T-helper 17 cell (primary cell): ENCODE measurements around the gene ENDOV. TPM values are rescaled to one million over a fixed set of nuclear protein-coding genes. Genes with fewer than 3 reads are reported as not detected.
A peak's percentile ranks its signal among the peaks of the same experiment; 100 is the strongest.

Experiments used
- ATAC-seq: fragments of 150-1000 bp; cut with Tn5 transposase; 2 replicates; pipeline ENCODE4 v1.10.0; 2021; ENCODE audit warnings: mild to moderate bottlenecking, moderate library complexity
- DNase-seq, 3 donors: peaks; one replicate each; pipeline versions ENCODE4 v3.0.0 to v3.0.0-alpha.2; 2020 to 2021
- H3K9me3 ChIP-seq: one replicate; pipeline ENCODE4 v1.7.0; 2013; ENCODE audit warnings: low read length, mild to moderate bottlenecking; ENCODE audit not compliant: control insufficient read depth, poor library complexity, severe bottlenecking
- H3K27ac Mint-ChIP-seq: one replicate; pipeline ENCODE4 v1.8.0; 2022; ENCODE audit warnings: mild to moderate bottlenecking, moderate library complexity, mixed read lengths
- H3K27me3 Mint-ChIP-seq: one replicate; pipeline ENCODE4 v1.8.0; 2022; ENCODE audit warnings: mixed read lengths
- H3K36me3 Mint-ChIP-seq: one replicate; pipeline ENCODE4 v1.8.0; 2022; ENCODE audit warnings: low read depth, mixed read lengths
- H3K4me1 Mint-ChIP-seq: one replicate; pipeline ENCODE4 v1.8.0; 2022; ENCODE audit warnings: mild to moderate bottlenecking, mixed read lengths
- H3K4me3 Mint-ChIP-seq: one replicate; pipeline ENCODE4 v1.8.0; 2022; ENCODE audit warnings: mild to moderate bottlenecking, moderate library complexity, mixed read lengths
- total RNA-seq, 4 donors: library from RNA in 2 of 4; stranded (reverse) in 2 of 4; gene quantifications; one replicate each; pipeline ENCODE4 v1.2.3 and lab custom pipeline; 2022 to 2026

ENDOV gene
- total RNA-seq, 2 donors from 2014 or later, result 14.1 to 24.5 TPM

DNA sequence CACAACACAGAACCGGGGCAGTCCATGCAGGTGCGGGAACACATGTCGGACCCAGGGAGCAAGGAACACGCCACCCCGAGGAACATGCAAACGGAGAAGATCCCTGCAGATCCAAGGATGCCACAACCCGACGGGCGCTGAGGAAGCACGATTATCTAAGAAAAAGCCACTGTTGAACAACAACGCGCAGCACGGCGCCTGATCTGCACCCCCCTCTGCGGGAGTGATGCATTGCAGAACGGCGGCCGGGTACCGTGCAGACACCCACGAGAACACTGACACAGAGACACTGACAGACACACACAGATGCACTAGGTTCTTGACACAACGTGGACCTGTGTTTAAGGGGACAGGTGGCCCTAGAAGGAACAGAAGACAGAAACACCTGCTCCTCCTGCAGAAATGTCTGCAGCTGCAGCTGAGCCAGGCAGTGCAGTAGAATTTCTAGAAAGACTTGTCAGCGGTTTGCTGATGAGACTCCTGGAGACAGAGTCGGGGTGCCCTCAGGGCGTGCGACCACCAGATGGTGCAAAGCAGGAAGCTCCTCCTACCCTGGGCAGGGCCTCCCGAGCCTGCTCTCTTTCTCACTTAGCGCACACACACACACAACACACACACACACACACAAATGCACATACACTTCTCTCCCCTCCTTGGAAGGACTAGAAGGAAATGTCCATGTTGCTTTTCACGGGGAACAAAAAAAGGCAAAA lies 54.0 kb downstream of the ENDOV start:
- H3K9me3 ChIP-seq, result no peaks in the 10 kb centered on the region
- no peak for ATAC-seq
- H3K36me3 Mint-ChIP-seq, result no peaks in the 10 kb centered on the region
- H3K27me3 Mint-ChIP-seq, result peaks cover 84% of the 10 kb centered on the region
- no peak overlapping the region for H3K4me3 Mint-ChIP-seq
- no peak overlapping the region for H3K27ac Mint-ChIP-seq
- H3K4me1 Mint-ChIP-seq, result peaks cover 6% of the 10 kb centered on the region
- DNase-seq, result no peak

DNA sequence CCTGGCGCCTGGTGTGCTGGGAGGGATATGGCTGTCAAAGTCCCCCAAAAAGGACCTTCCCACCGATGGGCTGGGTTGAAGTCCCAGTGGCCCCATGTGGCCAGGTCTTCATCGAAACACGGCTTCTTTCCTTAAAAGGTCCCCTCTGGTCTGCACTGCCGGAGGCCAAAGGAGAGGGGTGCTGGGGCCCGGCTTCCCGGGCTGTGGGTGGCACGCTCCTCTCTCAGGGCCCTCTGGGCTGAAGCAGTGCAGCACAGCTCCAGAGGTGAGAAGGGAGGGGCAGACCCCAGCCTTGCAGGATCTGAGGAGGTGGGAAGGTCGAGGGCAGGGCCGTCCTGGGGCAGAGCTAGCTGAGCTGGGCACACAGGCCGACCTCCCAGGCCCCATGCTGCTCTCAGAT lies 54.7 kb downstream of the ENDOV start:
- peaks cover 10% of the 10 kb centered on the region for H3K4me1 Mint-ChIP-seq

DNA sequence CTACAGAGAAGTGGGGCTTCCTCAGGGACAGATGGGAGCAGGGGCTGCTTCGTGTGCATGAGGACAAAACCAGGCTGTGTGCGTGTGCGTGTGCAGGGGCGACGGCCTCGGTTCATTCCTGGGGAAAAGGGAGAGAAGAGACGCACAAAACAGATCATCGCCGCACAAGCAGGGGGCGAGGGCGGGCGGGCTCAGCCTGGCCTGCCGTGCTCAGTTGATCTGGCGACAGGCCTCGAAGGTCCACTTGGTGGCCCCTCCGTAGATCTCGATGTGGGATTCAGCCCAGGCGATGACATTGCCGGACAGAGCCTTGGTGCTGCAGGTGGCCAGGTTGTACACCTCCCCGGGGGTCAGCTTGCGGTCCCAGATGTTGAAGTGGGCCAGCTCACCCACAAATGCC lies 55.6 kb downstream of the ENDOV start:
- DNase-seq (no peak), ATAC-seq (no peak)
- Mint-ChIP-seq H3K27ac (no peak overlapping the region), H3K36me3 (no peaks in the 10 kb centered on the region), H3K27me3 (peaks cover 90% of the 10 kb centered on the region), H3K4me3 (no peak overlapping the region), H3K4me1 (peaks cover 16% of the 10 kb centered on the region)
- no peaks in the 10 kb centered on the region for H3K9me3 ChIP-seq

More for the DNA sequence above, 54.7 kb downstream of the ENDOV start:
- no peak for DNase-seq
- Mint-ChIP-seq H3K27ac (no peak overlapping the region), H3K4me3 (no peak overlapping the region), H3K36me3 (no peaks in the 10 kb centered on the region), H3K27me3 (peaks cover 91% of the 10 kb centered on the region)
- no peaks in the 10 kb centered on the region for H3K9me3 ChIP-seq
- no peak for ATAC-seq

DNA sequence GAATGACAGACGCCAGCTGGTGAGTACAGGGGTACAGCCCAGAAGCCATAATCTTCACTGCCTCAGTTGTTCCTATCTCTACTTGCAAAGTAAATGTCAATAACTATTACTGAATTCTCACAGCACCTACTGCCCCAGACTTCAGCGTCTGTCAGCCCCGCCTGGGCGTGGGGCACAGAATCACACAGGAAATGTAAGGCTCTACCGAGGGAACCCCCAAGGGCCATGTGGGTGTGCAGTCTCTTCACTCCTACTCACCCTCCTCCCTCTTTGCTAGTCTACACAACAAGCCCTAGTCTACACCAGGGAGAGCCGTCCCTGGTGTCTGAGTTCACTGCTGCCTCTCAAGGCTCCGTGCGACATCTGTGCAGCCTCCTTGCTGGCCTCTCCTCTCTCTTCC lies 57.0 kb downstream of the ENDOV start:
- Mint-ChIP-seq H3K4me1 (peaks cover 16% of the 10 kb centered on the region), H3K27me3 (peaks cover 79% of the 10 kb centered on the region), H3K4me3 (no peak overlapping the region), H3K36me3 (no peaks in the 10 kb centered on the region), H3K27ac (no peak overlapping the region)
- ATAC-seq, result peak; percentile 54
- no peak for DNase-seq
- no peaks in the 10 kb centered on the region for H3K9me3 ChIP-seq

DNA sequence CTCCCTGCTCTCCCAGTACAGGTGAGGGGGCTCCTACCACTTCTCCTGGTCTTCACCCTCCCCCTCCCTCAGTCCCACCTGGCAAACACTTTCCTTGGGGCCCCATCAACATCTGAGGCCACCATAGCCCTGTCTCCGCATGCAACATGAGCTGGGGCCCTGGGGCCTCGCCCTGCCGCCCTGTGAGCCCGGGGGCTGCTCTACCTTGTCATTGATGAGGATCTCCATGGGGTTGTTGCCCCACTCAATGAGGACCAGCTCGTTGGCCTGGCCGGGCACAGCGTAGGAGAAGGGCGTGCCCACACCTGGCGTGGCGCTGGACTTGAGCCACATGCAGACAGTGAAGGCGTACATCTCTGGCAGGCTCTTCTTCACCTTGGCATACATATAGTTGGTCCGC lies 58.0 kb downstream of the ENDOV start:
- no peak for DNase-seq
- Mint-ChIP-seq H3K27me3 (peaks cover 68% of the 10 kb centered on the region), H3K36me3 (no peaks in the 10 kb centered on the region), H3K27ac (no peak overlapping the region), H3K4me3 (no peak overlapping the region), H3K4me1 (peaks cover 16% of the 10 kb centered on the region)
- H3K9me3 ChIP-seq, result no peaks in the 10 kb centered on the region
- ATAC-seq, result no peak

DNA sequence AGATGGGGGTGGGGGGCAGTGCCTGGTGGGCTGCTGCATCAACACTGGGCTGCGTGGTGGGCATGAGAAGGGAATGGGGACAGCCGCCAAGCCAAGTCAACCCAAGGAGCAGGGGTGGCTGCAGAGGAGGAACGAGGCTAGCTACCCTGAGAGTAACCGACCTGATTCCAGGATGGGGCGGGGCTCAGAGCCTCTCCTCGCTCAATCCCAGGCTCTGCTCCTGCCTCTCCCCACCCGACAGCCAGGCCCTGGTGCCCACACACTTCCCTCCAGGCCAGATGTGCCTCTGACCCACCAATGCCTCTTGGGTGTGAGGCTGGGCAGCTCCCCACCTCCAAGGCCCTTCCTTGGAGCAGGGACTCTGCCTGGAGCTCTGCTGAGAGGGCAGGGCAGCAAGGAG lies 58.7 kb downstream of the ENDOV start:
- no peak for ATAC-seq
- no peak for DNase-seq
- Mint-ChIP-seq H3K27ac (no peak overlapping the region), H3K4me1 (peaks cover 16% of the 10 kb centered on the region), H3K4me3 (no peak overlapping the region), H3K36me3 (no peaks in the 10 kb centered on the region), H3K27me3 (peaks cover 61% of the 10 kb centered on the region)
- no peaks in the 10 kb centered on the region for H3K9me3 ChIP-seq

DNA sequence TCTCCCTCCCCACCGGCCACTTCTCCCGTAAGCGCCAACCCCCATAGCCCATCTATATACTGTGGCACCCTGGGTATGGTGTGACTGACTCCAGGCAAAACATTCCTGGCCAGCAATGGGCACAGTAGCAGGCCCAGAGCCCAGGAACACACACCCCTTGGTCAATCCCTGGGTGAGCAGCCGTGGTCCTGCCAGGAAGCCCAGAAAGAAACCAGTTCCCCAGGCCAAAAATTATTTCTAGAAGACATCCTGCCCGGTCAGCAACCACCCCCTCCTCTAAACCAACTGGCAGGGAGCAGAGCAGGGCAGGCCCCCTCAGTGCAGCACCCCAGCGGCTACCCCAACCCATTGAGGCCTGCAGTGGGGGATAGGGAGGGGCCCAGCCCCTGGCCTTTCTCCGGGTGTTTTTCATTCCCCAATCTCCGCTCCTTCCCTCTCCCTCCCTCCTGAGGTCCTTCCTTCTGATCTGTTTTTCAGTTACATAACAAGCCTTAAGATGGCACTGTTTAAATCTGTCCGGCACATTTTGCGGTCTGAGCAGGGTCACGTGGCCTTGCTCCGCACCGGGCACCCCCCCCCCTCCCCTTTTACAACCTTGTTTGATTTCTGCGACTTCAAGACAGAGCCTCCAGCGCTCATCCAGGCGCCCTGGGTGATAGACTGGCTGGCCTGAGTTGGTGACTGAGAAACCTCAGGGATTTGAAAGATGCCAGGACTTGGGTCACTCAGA lies 59.4 kb downstream of the ENDOV start:
- ATAC-seq (peak; percentile 32), DNase-seq (no peak)
- no peaks in the 10 kb centered on the region for H3K9me3 ChIP-seq
- H3K27ac Mint-ChIP-seq, result no peak overlapping the region
- H3K4me1 Mint-ChIP-seq, result peaks cover 18% of the 10 kb centered on the region
- H3K27me3 Mint-ChIP-seq, result peaks cover 61% of the 10 kb centered on the region
- no peaks in the 10 kb centered on the region for H3K36me3 Mint-ChIP-seq
- H3K4me3 Mint-ChIP-seq, result peak overlapping the region; percentile 86

DNA sequence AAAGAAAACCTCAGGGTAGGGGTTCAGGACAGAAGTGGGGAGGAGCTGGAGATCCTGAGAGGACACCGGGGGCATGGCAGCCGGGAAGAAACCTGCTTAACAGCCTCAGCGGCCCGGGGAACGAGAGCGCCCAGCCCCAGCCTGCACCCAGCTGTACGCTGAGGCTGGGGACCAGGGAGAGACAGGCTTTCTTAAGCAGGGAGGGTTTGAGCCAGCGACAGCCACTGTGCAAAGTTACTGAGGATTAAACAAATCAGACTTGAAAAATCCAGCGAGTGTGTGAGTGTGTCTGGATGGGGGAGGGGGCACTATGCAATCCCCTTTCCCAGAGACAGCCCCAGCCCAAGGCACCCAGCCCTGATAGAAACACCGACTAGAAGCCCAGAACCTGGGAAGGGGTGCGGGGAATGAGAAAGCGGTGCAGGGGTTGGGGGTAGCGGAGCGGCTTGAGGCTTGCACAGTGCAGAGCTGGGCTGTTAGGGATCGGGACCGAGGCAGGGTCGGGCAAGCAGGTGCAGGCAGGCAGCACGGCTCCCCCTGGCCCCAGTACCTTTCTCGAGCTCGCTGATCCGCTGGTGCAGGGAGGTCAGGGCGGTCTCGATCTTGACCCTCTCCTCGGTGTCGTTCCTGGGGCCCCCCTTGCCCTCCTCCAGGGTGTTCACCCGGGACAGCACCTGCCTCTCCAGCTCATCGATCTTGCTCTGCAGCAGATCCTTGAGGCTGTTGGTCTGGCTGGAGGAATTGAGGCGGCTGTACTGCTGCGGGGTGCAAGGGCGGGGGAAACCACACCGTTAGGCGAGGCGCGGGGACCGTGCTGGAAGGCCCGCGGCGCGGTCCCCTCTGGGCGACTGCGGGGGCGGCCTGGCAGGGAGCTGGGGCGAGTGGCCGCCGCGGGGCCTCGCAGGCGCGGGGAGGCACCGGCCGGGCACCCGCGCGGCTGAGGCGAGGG lies 60.3 kb downstream of the ENDOV start:
- Mint-ChIP-seq H3K36me3 (no peaks in the 10 kb centered on the region), H3K4me3 (peak overlapping the region; percentile 86), H3K27me3 (peaks cover 61% of the 10 kb centered on the region), H3K4me1 (peaks cover 18% of the 10 kb centered on the region), H3K27ac (no peak overlapping the region)
- ATAC-seq (peak; percentile 31), DNase-seq (no peak)
- no peaks in the 10 kb centered on the region for H3K9me3 ChIP-seq

DNA sequence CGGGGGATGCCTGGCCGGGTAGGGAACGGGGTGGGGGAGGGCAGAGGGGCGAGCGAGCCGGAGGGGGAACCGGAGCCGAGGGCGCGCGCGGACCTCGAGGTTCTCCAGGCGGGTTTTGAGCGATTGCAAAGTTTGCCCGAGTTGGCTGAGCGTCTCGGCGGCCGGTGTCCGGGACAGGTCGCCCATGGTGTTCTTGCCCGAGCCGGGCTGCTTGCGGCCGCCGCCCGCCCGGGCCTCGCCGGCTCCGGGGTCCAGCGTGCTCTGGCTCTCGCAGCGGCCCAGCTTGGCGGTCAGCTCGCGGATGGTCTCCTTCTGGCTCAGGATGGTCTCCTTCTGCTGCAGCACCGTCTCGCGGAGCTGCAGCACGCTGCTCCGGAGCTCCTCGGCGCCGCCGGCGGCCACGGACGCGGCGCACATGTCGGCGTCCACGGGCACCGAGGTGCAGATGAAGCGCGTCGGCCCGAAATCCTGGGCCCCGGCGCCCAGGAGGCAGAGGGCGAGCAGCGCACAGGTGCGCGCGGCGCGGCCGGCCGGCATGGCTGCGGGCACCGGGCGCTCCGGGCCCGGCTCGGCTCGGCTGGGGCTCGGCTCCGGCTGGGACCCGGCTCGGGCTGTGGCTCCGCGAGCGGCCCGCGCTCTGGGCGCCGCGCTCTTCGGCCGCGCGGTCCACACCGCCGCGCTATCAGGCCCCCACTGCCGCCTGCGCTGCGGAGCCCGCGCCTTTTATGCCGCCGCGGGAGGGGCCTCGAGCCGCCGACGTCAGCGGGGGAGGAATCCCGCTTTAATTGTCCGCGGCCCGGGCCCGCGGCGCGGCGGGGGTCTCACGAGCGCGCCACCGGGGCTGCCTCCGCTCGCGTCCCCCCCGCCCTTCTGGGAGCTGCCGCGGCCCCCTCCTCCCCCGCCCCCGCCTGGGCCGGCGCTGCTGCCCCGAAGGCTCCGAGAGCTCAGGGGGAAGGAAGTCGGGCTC lies 61.2 kb downstream of the ENDOV start, which contains the start of gene NPTX1:
Gene NPTX1 (minus strand): TSS at position 698 of the 967 bp plus-strand sequence. CDS start 161 bp downstream, at position 537.
- H3K27ac Mint-ChIP-seq, result no peak within 1 kb of the TSS
- H3K4me3 Mint-ChIP-seq, result peak within 1 kb of the TSS; percentile 86
- no peaks in the 10 kb centered on the region for H3K36me3 Mint-ChIP-seq
- ATAC-seq, result peak; percentile 14
- no peaks in the 10 kb centered on the region for H3K9me3 ChIP-seq
- H3K4me1 Mint-ChIP-seq, result peaks cover 18% of the 10 kb centered on the region
- peaks cover 60% of the 10 kb centered on the region for H3K27me3 Mint-ChIP-seq
- no peak for DNase-seq

DNA sequence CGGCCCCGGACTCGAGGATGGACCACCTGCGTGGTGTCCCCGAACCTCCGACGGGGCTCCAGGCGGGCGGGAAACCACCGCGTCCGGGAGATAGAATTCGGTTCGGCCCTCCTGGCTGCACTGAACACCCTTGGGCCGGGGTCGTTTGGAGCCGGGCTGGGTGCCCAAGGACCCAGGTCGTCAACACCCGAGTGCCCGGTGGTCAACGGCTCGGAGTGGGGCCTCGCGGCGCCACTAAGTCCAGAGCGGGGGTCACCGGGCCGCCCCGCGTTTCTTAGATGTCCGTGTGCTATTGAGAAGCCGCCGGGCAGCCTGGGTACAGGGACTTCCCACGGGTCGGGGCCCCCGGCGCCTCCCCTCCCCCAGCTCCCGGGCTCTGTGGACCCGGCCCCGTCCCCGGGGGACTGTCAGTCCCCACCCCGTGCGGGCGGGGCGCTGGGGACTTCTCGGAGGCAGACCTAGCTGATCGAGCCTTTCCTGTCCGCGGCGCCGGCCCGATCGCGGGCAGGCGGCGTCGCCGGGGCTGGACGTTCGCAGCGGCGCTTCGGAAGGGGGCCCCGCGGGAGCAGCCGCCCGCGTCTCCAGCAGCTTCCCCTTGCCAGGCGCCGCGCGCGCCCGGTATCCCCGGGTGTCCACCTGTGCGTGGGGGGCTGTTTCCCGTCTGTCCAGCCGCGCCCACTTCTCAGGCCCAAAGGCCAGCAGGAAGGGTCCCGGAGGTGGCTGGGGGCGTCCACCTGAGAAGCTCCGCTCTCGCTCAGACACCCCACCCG lies 62.1 kb downstream of the ENDOV start:
- Mint-ChIP-seq H3K4me1 (peaks cover 15% of the 10 kb centered on the region), H3K27ac (no peak overlapping the region), H3K4me3 (no peak overlapping the region), H3K36me3 (no peaks in the 10 kb centered on the region), H3K27me3 (peaks cover 60% of the 10 kb centered on the region)
- H3K9me3 ChIP-seq, result no peaks in the 10 kb centered on the region
- DNase-seq (no peak), ATAC-seq (no peak)

DNA sequence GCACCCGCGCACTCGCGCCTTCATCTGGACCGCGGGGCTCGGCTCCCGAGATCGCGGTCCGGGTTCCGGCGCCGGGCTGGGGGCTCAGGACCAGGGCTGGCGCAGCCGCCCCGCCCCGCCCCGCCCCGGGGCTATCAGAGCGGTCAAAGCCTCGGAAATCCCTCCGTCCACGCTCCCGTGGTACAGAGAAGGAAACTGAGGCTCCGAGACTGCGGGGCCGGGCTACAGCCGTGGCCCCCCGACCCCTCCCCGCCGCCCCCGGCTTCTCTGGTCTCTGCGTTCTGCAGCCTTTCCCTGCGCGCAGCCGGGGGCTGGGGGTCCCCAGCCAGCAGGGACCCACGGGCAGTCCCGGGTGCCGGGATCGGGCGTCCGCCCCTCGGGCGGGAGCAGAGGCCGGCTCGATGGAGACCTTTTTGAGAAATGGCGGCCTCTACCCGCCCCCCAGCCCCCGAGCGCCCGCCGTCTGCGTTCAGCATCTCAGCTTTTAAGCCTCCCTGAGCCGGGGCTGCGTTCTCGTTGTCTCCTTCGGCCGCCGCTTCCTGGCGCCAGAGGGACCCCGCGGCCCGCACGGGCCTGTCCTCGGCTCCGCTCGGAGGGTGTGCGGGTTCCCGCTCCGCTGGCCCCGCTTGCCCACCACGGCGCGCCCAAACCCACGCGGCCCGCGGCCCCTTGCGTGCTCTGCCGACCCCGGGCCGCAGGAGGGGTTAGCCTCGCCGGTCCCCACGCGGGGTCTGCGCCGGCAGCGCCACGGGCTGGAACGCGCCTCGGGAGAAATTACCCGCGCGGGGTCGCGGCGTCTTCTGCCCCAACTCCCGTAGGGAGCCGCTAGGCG lies 62.9 kb downstream of the ENDOV start:
- H3K27me3 Mint-ChIP-seq, result peaks cover 61% of the 10 kb centered on the region
- ATAC-seq (no peak), DNase-seq (no peak)
- no peak overlapping the region for H3K27ac Mint-ChIP-seq
- H3K36me3 Mint-ChIP-seq, result peaks cover 5% of the 10 kb centered on the region
- no peaks in the 10 kb centered on the region for H3K9me3 ChIP-seq
- no peak overlapping the region for H3K4me3 Mint-ChIP-seq
- H3K4me1 Mint-ChIP-seq, result peaks cover 12% of the 10 kb centered on the region
